HT-29 (cell line): ENCODE data around the gene TMEM63A. TPM values are rescaled to one million over a fixed set of nuclear protein-coding genes. Genes with fewer than 3 reads are reported as not detected.
"Not testable (repeated sequence)": the region's sequence is repeated elsewhere in the genome, so short reads cannot be mapped to it uniquely, and the experiment has no call there.

Experiments
- DNase-seq: peaks from one replicate; pipeline ENCODE4 v3.0.0-alpha.2; 2015; ENCODE audit warnings: low spot score
- total RNA-seq: library from RNA; depleted of rRNA; stranded (reverse); fragments of >200 nt; shearing (Covaris generic); gene quantifications from 2 replicates; pipeline ENCODE4 v1.2.3, GENCODE V29; 2014; rRNA removed

TMEM63A gene
- total RNA-seq, 1 experiment from 2014 or later: 98.3 TPM

DNA sequence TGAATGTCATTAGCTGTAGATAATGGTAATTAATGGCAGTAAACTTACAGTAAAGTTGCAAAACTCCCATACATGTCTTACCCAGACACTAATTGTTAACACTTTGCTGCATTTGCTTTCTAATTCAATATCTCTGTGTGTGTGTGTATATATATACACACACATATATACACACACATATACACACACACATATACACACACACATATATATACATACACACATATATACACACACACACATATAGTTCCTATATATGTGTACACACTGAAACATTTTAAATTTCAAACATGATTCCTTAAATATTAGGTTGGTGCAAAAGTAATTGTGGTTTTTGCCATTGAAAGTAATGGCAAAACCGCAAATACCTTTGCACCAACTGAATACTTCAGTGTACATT is 75.9 kb downstream of the TMEM63A start:
- DNase-seq: no peak

DNA sequence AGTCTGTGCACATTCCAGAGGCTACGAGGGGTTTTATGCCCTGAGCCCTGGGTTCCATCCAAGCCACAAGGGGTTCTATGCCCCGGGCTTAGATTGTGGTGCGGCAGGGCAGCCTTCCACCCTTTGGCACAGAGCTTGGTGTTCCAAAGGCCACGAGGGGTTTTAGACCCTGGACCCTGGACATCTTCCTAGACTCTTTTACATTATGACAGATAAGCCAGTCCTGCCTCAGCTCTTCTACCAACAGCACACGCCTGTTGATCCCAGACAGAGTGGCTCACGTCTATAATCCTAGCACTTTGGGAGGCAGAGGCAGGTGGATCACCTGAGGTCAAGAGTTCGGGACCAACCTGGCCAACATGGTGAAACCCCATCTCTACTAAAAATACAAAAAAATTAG is 81.0 kb downstream of the TMEM63A start:
- not testable (repeated sequence) for DNase-seq

DNA sequence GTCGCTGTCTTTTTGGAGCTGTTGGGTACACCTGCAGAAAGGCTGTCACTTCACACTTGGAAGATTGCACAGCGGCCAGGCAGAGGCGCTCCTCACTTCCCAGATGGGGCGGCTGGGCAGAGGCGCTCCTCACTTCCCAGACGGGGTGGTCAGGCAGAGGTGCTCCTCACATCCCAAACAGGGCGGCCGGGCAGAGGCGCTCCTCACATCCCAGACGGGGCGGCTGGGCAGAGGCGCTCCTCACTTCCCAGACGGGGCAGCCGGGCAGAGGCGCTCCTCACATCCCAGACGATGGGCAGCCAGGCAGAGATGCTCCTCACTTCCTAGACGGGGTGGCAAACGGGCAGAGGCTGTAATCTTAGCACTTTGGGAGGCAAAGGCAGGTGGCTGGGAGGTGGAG is 86.1 kb downstream of the TMEM63A start:
- DNase-seq: not testable (repeated sequence)

Other genes starting within 250 kb of the TMEM63A start
- 19.4 and 21.0 TPM in 2 replicates for gene ENAH, start 229.3 kb downstream of the TMEM63A start, total RNA-seq
- gene SRP9, start 104.6 kb downstream of the TMEM63A start, total RNA-seq: 149 and 150 TPM in 2 replicates
- 54.2 and 64.2 TPM in 2 replicates for gene EPHX1, start 72.3 kb downstream of the TMEM63A start, total RNA-seq
- 0.05 and 0.13 TPM in 2 replicates for gene LEFTY1, start 6.8 kb upstream of the TMEM63A start, total RNA-seq
- 60.6 and 67.4 TPM in 2 replicates for gene PYCR2, start 41.9 kb upstream of the TMEM63A start, total RNA-seq
- not detected in 2 replicates for gene LEFTY2, start 58.8 kb upstream of the TMEM63A start, total RNA-seq
- gene SDE2, start 117.0 kb upstream of the TMEM63A start, total RNA-seq: 13.1 and 13.8 TPM in 2 replicates
- gene H3-3A, start 180.3 kb upstream of the TMEM63A start, total RNA-seq: 275 and 298 TPM in 2 replicates